NCI-H146 treated with DMSO at 0.1 percent for 48 hours (cell line): ENCODE results near the gene NUTM2E.
"Not testable (repeated sequence)": the region's sequence is repeated elsewhere in the genome, so short reads cannot be mapped to it uniquely, and the experiment has no call there.

Source experiments
- DNase-seq: peaks from one replicate; lab custom pipeline; 2025; ENCODE audit not compliant: unreplicated experiment; lab: John Stamatoyannopoulos, UW

The NUTM2E gene

DNA sequence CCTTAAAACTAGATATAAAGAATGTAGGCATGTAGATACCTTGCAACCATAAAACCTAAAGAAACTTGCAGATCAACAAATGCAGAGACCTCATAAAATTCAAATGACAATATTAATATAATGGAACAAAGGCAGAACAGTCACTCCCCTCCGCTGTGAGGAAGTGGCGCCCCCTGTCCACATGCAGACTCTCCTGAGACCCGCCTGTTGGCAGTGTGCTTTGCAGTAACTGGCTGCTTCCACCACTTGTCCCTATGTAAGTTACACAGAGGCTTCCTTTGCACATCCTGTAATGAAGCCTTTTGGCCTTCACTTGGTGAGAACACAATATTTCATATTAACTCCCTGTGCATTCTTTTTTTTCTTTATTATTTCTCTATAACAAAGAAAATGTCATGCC, 36.3 kb downstream of the NUTM2E start:
- DNase-seq = not testable (repeated sequence)

GRCh38 chr10:79866903-79867551, 40.5 kb downstream of the NUTM2E start:
- not testable (repeated sequence) for DNase-seq

DNA sequence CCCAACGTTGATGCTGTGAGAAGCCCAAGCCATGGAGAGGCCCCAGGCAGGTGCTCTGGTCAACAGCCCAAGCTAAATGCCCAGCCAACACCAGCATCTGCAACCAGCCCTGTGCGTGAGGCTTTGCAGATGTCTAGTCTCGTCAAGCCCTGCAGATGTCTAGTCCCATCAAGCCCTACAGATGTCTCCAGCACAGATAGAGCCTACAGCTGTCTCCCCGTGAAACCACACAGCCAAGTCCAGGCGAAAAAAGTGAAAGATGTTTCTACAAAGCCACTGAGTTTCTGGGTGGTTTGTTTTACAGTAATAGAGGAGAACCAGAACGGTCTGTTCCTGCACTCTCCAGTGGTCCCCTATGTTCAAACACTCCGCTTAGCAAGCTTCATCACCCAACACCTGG, 41.5 kb downstream of the NUTM2E start:
- DNase-seq = not testable (repeated sequence)

- not testable (repeated sequence) for DNase-seq
These were observed 43.0 kb downstream of the NUTM2E start for GRCh38 chr10:79869439-79870097.

DNA sequence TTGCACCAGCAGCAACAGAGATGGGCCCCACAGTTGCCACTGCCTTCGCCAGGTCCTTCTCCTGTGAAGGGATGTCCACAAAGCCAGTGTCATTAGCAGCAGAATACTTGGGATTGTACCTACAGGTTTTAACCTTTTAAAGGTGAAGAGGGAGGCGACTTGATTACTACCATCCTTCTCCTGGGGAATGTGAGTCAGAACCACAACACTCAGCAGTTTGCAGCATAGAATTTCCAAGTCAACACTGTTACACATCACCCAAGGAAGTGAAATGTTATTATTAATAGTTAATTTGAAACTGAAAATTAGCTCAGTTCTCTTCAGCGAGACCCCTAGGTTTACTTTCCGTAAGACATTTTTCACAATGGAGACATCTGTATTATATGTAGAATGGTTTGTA, 45.2 kb downstream of the NUTM2E start:
- not testable (repeated sequence) for DNase-seq
